ENCODE measurements around the gene ACY1. TPM values are rescaled to one million over a fixed set of nuclear protein-coding genes. Genes with fewer than 3 reads are reported as not detected.

The ACY1 gene
- total and polyA plus RNA-seq, 2 of the 13 experiments (the other 11 are each of a cell fraction or from before 2014, with no cell fraction given), result 113 to 162 TPM

GRCh38 chr3:51982352-51982837 is 940 bp upstream of the ACY1 start (continued):
- TF ChIP-seq HNF1A (IDR thresholded peaks at IDR 0.05; ENCODE audit: low read depth), result peak; percentile 27; the same call in 1 of the 2 replicates
- 0 out of 2 replicates have a peak, but pooled peaks have one; percentile 21 for TF ChIP-seq HNF1A (CRISPR knock-in tag; IDR thresholded peaks at IDR 0.05; ENCODE audit: borderline replicate concordance)
- TF ChIP-seq U2AF2 (IDR thresholded peaks at IDR 0.05; ENCODE audit: low read depth, low read length), result no peak
- no peak for TF ChIP-seq ZNF790 (CRISPR knock-in tag; IDR thresholded peaks at IDR 0.05; ENCODE audit: borderline replicate concordance)
- peak; percentile 68; the same call in 1 of the 2 replicates for TF ChIP-seq ETV6 (CRISPR knock-in tag; conservative IDR thresholded peaks at IDR 0.05)
- TF ChIP-seq TMF1 (CRISPR knock-in tag; IDR thresholded peaks at IDR 0.05; ENCODE audit: low read depth), result no peak; the same call in 1 of the 2 replicates
- no peak for TF ChIP-seq JDP2 (CRISPR knock-in tag; IDR thresholded peaks at IDR 0.05; ENCODE audit: borderline replicate concordance)
- TF ChIP-seq MIER2 (CRISPR knock-in tag; IDR thresholded peaks at IDR 0.05), result 0 out of 2 replicates have a peak, but pooled peaks have one; percentile 54
- no peak for TF ChIP-seq SRSF4 (IDR thresholded peaks at IDR 0.05; ENCODE audit: low read depth, low read length, poor library complexity, severe bottlenecking)
- peak; percentile 90; the same call in 1 of the 2 replicates for TF ChIP-seq CBX5 (CRISPR knock-in tag; IDR thresholded peaks at IDR 0.05; ENCODE audit: borderline replicate concordance)
- TF ChIP-seq ZNF207 (IDR thresholded peaks at IDR 0.05; ENCODE audit: borderline replicate concordance), result no peak
- no peak for TF ChIP-seq CAMTA2 (CRISPR knock-in tag; IDR thresholded peaks at IDR 0.05; ENCODE audit: borderline replicate concordance)
- TF ChIP-seq ZNF280D (CRISPR knock-in tag; IDR thresholded peaks at IDR 0.05), result peak; percentile 42; the same call in 1 of the 2 replicates
- TF ChIP-seq ZNF883 (CRISPR knock-in tag; IDR thresholded peaks at IDR 0.05; ENCODE audit: not compliant biosample characterization), result no peak
- TF ChIP-seq ZFP90 (CRISPR knock-in tag; IDR thresholded peaks at IDR 0.05; ENCODE audit: borderline replicate concordance), result no peak; the same call in 1 of the 2 replicates
- no peak; the same call in 1 of the 2 replicates for TF ChIP-seq ZNF142 (CRISPR knock-in tag; IDR thresholded peaks at IDR 0.05)

All from HepG2 (cell line).